ENCODE results near the gene XBP1. TPM values are rescaled to one million over a fixed set of nuclear protein-coding genes. Genes with fewer than 3 reads are reported as not detected.

XBP1 gene
- 159 and 211 TPM in 2 replicates for total RNA-seq

GRCh38 chr22:28800308-28801041, at the start of gene XBP1:
XBP1 (minus strand) TSS chr22:28800569.

GRCh38 chr22:28772633-28773460, 27.5 kb downstream of the XBP1 start, which contains the start of gene CCDC117:
CCDC117 (plus strand) TSS chr22:28772695; CDS start chr22:28772850, 155 bp downstream.

Other genes starting within 250 kb of the XBP1 start
- 29.3 and 36.5 TPM in 2 replicates for gene TTC28, start 120.7 kb downstream of the XBP1 start, total RNA-seq
- 5.3 and 8.3 TPM in 2 replicates for gene CHEK2, start 58.7 kb downstream of the XBP1 start, total RNA-seq
- gene HSCB, start 58.5 kb downstream of the XBP1 start, total RNA-seq = 10.4 and 10.8 TPM in 2 replicates
- gene CCDC117, start 27.9 kb downstream of the XBP1 start, total RNA-seq = 10.1 and 16.6 TPM in 2 replicates
- gene ZNRF3, start 83.0 kb upstream of the XBP1 start, total RNA-seq = 3.6 and 6.3 TPM in 2 replicates